Measurements from ENCODE around the gene TSC22D3.

Gene TSC22D3

DNA sequence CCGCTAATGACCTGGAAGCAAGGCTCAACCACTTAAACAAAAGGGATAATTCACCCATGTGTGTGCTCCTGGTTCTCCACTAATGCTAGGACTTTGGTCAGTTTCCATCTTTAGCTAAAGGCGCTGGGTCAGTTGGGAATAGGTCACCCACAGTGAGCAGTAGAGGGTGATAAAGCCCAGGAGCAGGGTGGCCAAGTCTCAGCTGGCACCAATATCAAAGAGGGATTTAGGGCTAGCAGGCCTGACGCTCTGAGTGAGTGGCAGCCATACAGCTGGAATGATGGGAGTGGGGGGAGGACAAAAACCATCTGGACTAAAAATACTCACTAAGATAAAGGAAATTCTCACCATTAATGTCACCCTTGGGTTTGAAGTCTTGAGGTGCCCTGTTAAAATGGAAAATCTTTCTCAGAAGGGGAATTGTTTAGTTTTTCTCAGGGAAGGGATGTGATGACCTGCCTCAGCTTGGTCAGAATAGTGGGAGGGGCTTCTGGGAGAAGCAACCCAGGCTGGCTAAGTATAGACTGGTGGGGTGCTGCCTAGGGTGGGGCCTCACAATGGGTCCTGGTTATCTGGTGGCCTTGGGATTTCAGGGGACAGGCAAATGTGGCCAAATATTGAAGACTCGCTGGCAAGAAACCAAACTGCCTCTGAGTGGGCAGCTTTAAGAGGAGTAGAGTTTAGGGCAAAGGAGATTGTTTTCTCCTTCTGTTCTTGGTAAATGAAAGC, 47.1 kb downstream of the TSC22D3 start:
- H3K4me3 ChIP-seq (ENCODE audit: low read depth, low read length): no peak overlapping the region
- TF ChIP-seq MYC (IDR thresholded peaks at IDR 0.05; ENCODE audit: low read depth, low read length): no peak
- TF ChIP-seq POLR2A (IDR thresholded peaks at IDR 0.05; ENCODE audit: extremely low read depth, insufficient read length): no peak
- TF ChIP-seq, protein P1, sequence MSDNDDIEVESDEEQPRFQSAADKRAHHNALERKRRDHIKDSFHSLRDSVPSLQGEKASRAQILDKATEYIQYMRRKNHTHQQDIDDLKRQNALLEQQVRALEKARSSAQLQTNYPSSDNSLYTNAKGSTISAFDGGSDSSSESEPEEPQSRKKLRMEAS (IDR thresholded peaks at IDR 0.05; ENCODE audit: low read depth, low read length): no peak
- TF ChIP-seq, protein P2, sequence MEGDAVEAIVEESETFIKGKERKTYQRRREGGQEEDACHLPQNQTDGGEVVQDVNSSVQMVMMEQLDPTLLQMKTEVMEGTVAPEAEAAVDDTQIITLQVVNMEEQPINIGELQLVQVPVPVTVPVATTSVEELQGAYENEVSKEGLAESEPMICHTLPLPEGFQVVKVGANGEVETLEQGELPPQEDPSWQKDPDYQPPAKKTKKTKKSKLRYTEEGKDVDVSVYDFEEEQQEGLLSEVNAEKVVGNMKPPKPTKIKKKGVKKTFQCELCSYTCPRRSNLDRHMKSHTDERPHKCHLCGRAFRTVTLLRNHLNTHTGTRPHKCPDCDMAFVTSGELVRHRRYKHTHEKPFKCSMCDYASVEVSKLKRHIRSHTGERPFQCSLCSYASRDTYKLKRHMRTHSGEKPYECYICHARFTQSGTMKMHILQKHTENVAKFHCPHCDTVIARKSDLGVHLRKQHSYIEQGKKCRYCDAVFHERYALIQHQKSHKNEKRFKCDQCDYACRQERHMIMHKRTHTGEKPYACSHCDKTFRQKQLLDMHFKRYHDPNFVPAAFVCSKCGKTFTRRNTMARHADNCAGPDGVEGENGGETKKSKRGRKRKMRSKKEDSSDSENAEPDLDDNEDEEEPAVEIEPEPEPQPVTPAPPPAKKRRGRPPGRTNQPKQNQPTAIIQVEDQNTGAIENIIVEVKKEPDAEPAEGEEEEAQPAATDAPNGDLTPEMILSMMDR (IDR thresholded peaks at IDR 0.05; ENCODE audit: low read depth, low read length): no peak
- DNase-seq (ENCODE audit: low read depth): no peak

DNA sequence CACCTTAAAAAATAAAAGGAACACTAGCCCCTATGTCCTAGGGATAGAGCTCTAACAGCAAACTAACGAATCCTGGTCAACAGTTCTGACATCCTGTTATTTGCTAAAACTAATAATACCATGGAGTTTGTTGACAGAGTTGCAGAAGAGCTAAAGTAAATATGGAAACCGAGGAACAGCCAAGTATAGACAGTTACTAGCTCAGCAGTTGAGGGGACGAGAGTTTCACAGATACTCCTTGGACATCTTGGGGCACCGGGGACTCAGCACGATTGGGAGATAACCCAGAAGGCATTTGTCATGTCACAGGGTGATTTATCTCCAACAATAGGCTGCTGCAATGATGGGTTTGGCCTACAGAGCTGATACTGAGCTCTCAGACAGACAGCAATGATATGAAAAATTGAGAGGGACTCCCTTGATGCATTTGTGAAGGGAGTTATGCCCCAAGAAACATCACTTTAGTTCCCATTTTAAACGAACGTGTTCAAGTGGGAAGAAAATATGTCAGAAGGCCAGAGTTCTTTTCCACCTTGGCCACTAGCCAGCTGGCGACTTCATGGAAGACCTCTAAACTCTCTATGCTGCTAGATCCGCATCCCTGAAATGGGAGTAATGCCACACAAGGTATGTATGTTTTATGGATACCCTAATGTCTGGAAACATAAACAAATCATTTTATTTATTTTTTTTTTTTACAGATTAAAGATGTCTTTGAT, 48.6 kb downstream of the TSC22D3 start:
- no peak overlapping the region for H3K4me3 ChIP-seq (ENCODE audit: low read depth, low read length)
- no peak for DNase-seq (ENCODE audit: low read depth)
- TF ChIP-seq POLR2A (IDR thresholded peaks at IDR 0.05; ENCODE audit: extremely low read depth, insufficient read length) (no peak), MYC (IDR thresholded peaks at IDR 0.05; ENCODE audit: low read depth, low read length) (no peak)
- TF ChIP-seq, protein P1 (IDR thresholded peaks at IDR 0.05; ENCODE audit: low read depth, low read length): no peak
- TF ChIP-seq, protein P2 (IDR thresholded peaks at IDR 0.05; ENCODE audit: low read depth, low read length): no peak

DNA sequence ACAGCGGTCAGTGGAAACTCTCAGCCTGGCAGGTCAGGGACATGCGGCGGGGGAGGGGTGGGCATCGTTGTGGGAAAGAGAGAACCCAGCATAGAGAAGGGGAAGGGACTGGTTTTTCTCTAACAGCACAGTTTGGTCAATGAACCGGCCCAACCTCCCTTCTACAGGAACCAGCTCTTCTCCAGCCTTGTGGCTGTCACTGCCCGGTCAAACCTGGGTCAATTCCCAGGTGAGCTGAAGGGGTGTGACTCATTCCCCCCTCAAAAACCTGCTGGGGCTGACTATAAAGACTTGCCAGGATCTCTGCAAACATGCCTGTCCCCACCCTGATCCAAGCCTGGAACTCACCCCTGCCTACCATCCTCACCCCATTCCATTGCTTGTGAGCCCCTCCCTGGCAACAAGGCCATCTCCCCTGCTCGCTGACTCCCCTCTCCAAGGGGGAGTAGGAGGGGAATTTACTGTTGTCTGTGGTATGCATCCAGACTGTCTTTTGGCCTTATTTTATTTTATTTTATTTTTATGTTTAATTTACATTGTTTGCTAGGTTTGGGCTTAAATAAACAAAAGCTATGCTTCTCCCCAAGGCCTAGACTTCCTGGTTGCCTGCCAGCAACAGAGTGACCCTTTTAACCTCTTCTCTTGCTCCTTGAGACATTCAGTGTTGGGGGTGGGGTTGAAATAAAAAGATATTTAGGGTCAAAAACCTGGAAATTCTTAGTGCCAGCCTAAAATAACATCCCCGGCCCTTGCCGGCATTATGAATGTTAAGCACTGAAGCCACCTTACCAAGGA, 49.6 kb downstream of the TSC22D3 start:
- H3K4me3 ChIP-seq (ENCODE audit: low read depth, low read length): no peak overlapping the region
- DNase-seq (ENCODE audit: low read depth): no peak
- TF ChIP-seq, protein P1 (IDR thresholded peaks at IDR 0.05; ENCODE audit: low read depth, low read length): no peak
- TF ChIP-seq, protein P2 (IDR thresholded peaks at IDR 0.05; ENCODE audit: low read depth, low read length): no peak
- TF ChIP-seq MYC (IDR thresholded peaks at IDR 0.05; ENCODE audit: low read depth, low read length) (no peak), POLR2A (IDR thresholded peaks at IDR 0.05; ENCODE audit: extremely low read depth, insufficient read length) (no peak)

DNA sequence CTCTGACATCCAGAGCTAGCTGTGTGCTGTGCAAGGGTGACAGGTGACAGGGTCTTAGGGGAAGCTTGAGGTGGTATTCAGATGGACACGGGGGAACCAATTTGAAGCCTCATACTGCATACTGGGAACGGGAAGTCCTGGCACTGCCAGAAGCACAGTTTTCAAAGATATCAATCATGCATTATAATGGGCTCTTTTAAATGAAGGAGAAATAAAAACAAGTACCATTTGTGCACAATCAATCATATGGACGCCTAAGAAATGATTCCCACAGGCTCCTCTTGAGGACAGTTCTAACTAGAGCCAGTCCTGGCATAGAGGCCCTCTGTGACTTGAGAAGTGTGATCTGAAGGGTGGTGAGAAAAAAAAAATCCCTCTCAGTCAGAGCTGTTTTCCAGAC, 50.9 kb downstream of the TSC22D3 start:
- TF ChIP-seq MYC (IDR thresholded peaks at IDR 0.05; ENCODE audit: low read depth, low read length) (no peak), POLR2A (IDR thresholded peaks at IDR 0.05; ENCODE audit: extremely low read depth, insufficient read length) (no peak)
- TF ChIP-seq, protein P2 (IDR thresholded peaks at IDR 0.05; ENCODE audit: low read depth, low read length): no peak
- TF ChIP-seq, protein P1 (IDR thresholded peaks at IDR 0.05; ENCODE audit: low read depth, low read length): no peak
- no peak overlapping the region for H3K4me3 ChIP-seq (ENCODE audit: low read depth, low read length)
- no peak for DNase-seq (ENCODE audit: low read depth)

DNA sequence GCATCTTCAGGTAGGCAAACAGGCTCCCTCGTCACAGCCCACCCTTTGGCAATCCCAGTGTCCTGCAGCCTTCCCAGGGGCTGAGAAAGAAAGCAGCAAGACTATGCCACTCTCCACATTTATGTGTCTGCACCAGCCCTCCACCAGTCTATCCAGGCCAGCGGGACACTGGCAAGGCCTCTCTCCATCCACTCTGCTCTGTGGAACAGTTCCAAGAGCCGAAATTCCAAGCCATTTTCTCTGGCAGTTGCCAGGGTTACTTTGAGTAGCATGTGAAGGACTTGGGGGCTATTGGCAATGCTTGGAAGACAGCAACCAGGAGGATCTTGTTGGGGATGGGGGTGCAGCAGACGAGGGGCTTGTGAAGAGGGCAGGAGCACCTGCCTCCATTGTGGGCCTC, 52.1 kb downstream of the TSC22D3 start:
- H3K4me3 ChIP-seq (ENCODE audit: low read depth, low read length): no peak overlapping the region
- TF ChIP-seq POLR2A (IDR thresholded peaks at IDR 0.05; ENCODE audit: extremely low read depth, insufficient read length) (no peak), MYC (IDR thresholded peaks at IDR 0.05; ENCODE audit: low read depth, low read length) (no peak)
- TF ChIP-seq, protein P2 (IDR thresholded peaks at IDR 0.05; ENCODE audit: low read depth, low read length): no peak
- DNase-seq (ENCODE audit: low read depth): no peak
